Measurements from ENCODE around the gene MYO10. TPM values are rescaled to one million over a fixed set of nuclear protein-coding genes. Genes with fewer than 3 reads are reported as not detected.

Gene MYO10
- total RNA-seq, 6 donors from 2014 or later, result 31.9 to 135 (median 57.7) TPM

DNA sequence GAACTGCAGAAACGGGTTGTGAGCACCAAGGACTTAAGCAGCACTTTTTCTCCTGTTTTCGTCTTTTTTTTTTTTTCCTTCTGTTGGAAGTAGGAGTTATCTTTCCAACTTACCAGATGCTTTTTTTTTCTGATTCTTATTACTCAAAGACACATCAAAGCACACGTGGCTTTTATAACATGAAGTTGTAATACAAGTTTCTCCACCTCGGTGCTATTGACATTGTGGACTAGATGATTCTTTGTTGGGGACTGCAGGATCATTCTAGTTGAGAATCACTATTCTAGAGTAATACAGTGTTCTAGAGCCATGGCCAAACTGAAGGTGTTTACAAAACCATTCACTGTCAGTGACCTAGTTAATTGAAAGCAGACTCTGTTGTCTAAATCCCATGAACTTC, 51.5 kb downstream of the MYO10 start:
- no peak for DNase-seq
- 54 to 55% methylated on average over 4 of the region's 4 CpGs for WGBS, 2 donors

DNA sequence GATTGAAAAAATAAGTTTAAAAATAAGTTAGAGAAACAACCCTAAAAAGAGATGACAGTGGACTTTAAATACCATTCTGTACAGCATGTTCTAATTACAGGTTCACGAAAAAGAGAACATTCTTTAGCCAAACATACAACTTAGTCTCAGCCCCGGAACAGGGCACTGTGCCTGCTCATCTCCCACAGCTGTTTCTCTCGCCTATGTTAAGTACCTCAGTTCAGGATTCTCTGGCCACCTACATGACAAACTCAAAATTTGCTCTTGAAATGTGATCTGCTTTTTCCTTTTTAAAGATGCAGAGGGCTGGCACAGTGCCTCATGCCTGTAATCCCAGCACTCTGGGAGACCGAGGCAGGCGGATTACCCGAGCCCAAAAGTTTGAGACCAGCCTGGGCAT, 52.3 kb downstream of the MYO10 start:
- no peak for ATAC-seq (ENCODE audit: low FRiP score in 2 of 2)
- peaks cover 28 to 46% (median 40%) of the 10 kb centered on the region in 4 donors for H3K4me1 ChIP-seq
- H3K27me3 ChIP-seq, result no peaks in the 10 kb centered on the region
- DNase-seq, result no peak
- H3K4me3 ChIP-seq, result no peak overlapping the region
- H3K36me3 ChIP-seq, result no peaks in the 10 kb centered on the region
- peak overlapping the region in 1 of 4 donors; percentile 40 for H3K27ac ChIP-seq
- H3K9me3 ChIP-seq, result no peaks in the 10 kb centered on the region
- 83 to 90% methylated on average over 6 of the region's 6 CpGs for WGBS, 2 donors
- TF ChIP-seq POLR2AphosphoS5 (IDR thresholded peaks at IDR 0.05), result no peak
- TF ChIP-seq POLR2A (IDR thresholded peaks at IDR 0.05), result no peak
- TF ChIP-seq, protein P1, sequence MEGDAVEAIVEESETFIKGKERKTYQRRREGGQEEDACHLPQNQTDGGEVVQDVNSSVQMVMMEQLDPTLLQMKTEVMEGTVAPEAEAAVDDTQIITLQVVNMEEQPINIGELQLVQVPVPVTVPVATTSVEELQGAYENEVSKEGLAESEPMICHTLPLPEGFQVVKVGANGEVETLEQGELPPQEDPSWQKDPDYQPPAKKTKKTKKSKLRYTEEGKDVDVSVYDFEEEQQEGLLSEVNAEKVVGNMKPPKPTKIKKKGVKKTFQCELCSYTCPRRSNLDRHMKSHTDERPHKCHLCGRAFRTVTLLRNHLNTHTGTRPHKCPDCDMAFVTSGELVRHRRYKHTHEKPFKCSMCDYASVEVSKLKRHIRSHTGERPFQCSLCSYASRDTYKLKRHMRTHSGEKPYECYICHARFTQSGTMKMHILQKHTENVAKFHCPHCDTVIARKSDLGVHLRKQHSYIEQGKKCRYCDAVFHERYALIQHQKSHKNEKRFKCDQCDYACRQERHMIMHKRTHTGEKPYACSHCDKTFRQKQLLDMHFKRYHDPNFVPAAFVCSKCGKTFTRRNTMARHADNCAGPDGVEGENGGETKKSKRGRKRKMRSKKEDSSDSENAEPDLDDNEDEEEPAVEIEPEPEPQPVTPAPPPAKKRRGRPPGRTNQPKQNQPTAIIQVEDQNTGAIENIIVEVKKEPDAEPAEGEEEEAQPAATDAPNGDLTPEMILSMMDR (IDR thresholded peaks at IDR 0.05), result no peak
- no peak for TF ChIP-seq EP300 (IDR thresholded peaks at IDR 0.05)

More for the DNA sequence above, 51.5 kb downstream of the MYO10 start:
- peak overlapping the region in 1 of 4 donors; percentile 21 for H3K27ac ChIP-seq
- peaks cover 31 to 51% (median 42%) of the 10 kb centered on the region in 4 donors for H3K4me1 ChIP-seq
- TF ChIP-seq EP300 (IDR thresholded peaks at IDR 0.05) (no peak), POLR2AphosphoS5 (IDR thresholded peaks at IDR 0.05) (no peak), POLR2A (IDR thresholded peaks at IDR 0.05) (no peak)
- TF ChIP-seq, protein P1 (IDR thresholded peaks at IDR 0.05), result no peak
- H3K9me3 ChIP-seq, result no peaks in the 10 kb centered on the region
- no peaks in the 10 kb centered on the region for H3K27me3 ChIP-seq
- no peak overlapping the region for H3K4me3 ChIP-seq
- H3K36me3 ChIP-seq, result no peaks in the 10 kb centered on the region
- ATAC-seq (ENCODE audit: low FRiP score in 2 of 2), result no peak

DNA sequence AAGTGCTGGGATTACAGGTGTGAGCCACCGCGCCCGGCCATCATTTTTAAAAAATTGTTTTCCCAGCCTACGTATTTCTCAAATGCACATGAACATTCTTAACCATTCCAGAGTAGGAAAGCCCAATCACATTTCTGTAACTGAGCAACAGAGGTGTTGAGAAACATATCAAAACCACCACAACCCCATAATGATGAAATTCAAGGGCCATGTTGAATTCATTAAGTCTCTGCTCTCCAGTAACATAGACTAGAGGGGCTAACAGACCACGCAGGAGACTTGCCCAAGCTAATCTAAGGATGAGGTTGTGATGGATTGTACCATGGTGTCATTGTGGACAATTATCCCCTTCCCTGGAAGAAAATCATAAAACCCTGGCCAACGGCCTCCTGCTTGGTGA, 52.9 kb downstream of the MYO10 start:
- DNase-seq (no peak), ATAC-seq (ENCODE audit: low FRiP score in 2 of 2) (no peak)
- 91 to 97% methylated on average over 6 of the region's 6 CpGs for WGBS, 2 donors
- TF ChIP-seq POLR2AphosphoS5 (IDR thresholded peaks at IDR 0.05) (no peak), POLR2A (IDR thresholded peaks at IDR 0.05) (no peak), EP300 (IDR thresholded peaks at IDR 0.05) (no peak)
- TF ChIP-seq, protein P1 (IDR thresholded peaks at IDR 0.05), result no peak
- Histone ChIP-seq H3K4me1 (peaks cover 22 to 41% (median 36%) of the 10 kb centered on the region in 4 donors), H3K4me3 (no peak overlapping the region), H3K9me3 (no peaks in the 10 kb centered on the region), H3K27ac (peak overlapping the region in 2 of 4 donors; percentile 8 to 40), H3K36me3 (no peaks in the 10 kb centered on the region), H3K27me3 (no peaks in the 10 kb centered on the region)

DNA sequence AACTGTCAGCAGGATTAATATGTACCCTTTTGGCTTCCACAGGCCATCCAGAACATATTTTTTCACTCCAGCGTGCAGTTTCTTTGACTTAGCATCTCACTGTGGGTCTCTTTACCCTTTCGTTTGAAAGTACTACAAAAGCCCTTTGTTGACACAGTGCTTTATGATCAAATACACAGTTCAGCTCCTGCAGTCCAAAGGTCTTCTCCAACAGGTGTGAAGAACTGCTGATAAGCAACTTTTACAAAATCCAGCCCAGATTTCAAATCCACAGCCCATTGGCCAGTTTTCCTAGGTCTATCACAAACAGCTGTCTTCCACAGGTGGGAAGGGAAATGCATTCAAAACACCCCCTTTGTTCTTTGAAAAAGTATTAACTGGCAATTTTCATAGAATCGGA, 54.8 kb downstream of the MYO10 start:
- H3K4me1 ChIP-seq, result peaks cover 22 to 39% (median 32%) of the 10 kb centered on the region in 4 donors
- H3K27me3 ChIP-seq, result no peaks in the 10 kb centered on the region
- H3K4me3 ChIP-seq, result no peak overlapping the region
- no peaks in the 10 kb centered on the region for H3K9me3 ChIP-seq
- WGBS, 2 donors, result 48 to 65% methylated on average over 3 of the region's 3 CpGs
- no peak for ATAC-seq (ENCODE audit: low FRiP score in 2 of 2)
- H3K27ac ChIP-seq, result peak overlapping the region in 2 of 4 donors; percentile 18 to 60
- H3K36me3 ChIP-seq, result no peaks in the 10 kb centered on the region
- no peak for DNase-seq
- TF ChIP-seq POLR2A (IDR thresholded peaks at IDR 0.05), result no peak
- no peak for TF ChIP-seq POLR2AphosphoS5 (IDR thresholded peaks at IDR 0.05)
- TF ChIP-seq, protein P1 (IDR thresholded peaks at IDR 0.05), result no peak
- TF ChIP-seq EP300 (IDR thresholded peaks at IDR 0.05), result no peak

DNA sequence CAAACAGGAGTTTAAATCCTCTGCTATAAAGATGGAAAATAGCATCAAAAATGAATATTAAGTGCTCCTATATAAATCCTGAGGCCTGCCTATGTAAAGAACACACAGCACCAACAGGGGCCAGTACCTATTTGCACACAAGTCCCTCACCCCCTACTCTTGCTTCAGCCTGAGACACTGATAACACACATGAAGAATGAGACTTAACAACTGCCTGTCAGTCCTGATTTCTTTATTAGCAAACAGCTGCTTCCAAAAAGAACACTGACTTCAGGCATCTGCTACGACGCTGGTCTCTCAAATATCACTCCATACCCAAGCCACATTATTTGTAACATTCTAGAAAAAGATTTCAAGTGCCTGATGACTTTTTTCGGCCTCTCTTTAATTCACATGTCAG, 55.5 kb downstream of the MYO10 start:
- 59 to 73% methylated on average over 3 of the region's 3 CpGs for WGBS, 2 donors
- TF ChIP-seq, protein P1 (IDR thresholded peaks at IDR 0.05), result no peak
- TF ChIP-seq POLR2AphosphoS5 (IDR thresholded peaks at IDR 0.05) (no peak), EP300 (IDR thresholded peaks at IDR 0.05) (no peak), POLR2A (IDR thresholded peaks at IDR 0.05) (no peak)
- H3K27me3 ChIP-seq, result no peaks in the 10 kb centered on the region
- H3K27ac ChIP-seq, result peak overlapping the region in 2 of 4 donors; percentile 37 to 60
- H3K9me3 ChIP-seq, result no peaks in the 10 kb centered on the region
- ATAC-seq (ENCODE audit: low FRiP score in 2 of 2), result no peak
- H3K36me3 ChIP-seq, result no peaks in the 10 kb centered on the region
- peaks cover 18 to 35% (median 32%) of the 10 kb centered on the region in 4 donors for H3K4me1 ChIP-seq
- no peak for DNase-seq
- H3K4me3 ChIP-seq, result no peak overlapping the region

Data from upper lobe of left lung (tissue), 6 donors.